H9 (cell line): ENCODE results near the gene CASK. TPM values are rescaled to one million over a fixed set of nuclear protein-coding genes. Genes with fewer than 3 reads are reported as not detected.

Experiments
- DNase-seq: peaks from one replicate; pipeline ENCODE4 v3.0.0-alpha.2; 2017
- H2AFZ ChIP-seq: one replicate; pipeline ENCODE4 v1.6.1; 2013; ENCODE audit warnings: mild to moderate bottlenecking, low read length, control low read depth, moderate library complexity
- H2AK5ac ChIP-seq: 2 replicates; pipeline ENCODE4 v1.6.1; 2013; ENCODE audit warnings: low read length, control low read depth, mixed read lengths; ENCODE audit not compliant: insufficient read length
- H2BK120ac ChIP-seq: one replicate; pipeline ENCODE4 v1.6.1; 2013; ENCODE audit warnings: low read depth, mild to moderate bottlenecking, low read length, control low read depth, inconsistent platforms; ENCODE audit not compliant: poor library complexity, severe bottlenecking
- H2BK12ac ChIP-seq: 2 replicates; pipeline ENCODE4 v1.6.1; 2013; ENCODE audit warnings: low read length, control low read depth, mixed read lengths, low read depth; ENCODE audit not compliant: insufficient read length
- H2BK15ac ChIP-seq: 2 replicates; pipeline ENCODE4 v1.6.1; 2013; ENCODE audit warnings: low read depth, low read length, control low read depth
- H2BK20ac ChIP-seq: one replicate; pipeline ENCODE4 v1.6.1; 2013; ENCODE audit warnings: low read depth, mild to moderate bottlenecking, low read length, control low read depth, inconsistent platforms; ENCODE audit not compliant: poor library complexity, severe bottlenecking
- H2BK5ac ChIP-seq: 2 replicates; pipeline ENCODE4 v1.6.1; 2013; ENCODE audit warnings: low read length, control low read depth, mixed read lengths; ENCODE audit not compliant: insufficient read length
- H3K14ac ChIP-seq: 2 replicates; pipeline ENCODE4 v1.6.1; 2013; ENCODE audit warnings: low read length, control low read depth; ENCODE audit not compliant: insufficient read depth
- H3K18ac ChIP-seq: 2 replicates; pipeline ENCODE4 v1.6.1; 2013; ENCODE audit warnings: low read depth, mild to moderate bottlenecking, mixed read lengths, low read length, control low read depth; ENCODE audit not compliant: insufficient read length
- H3K23ac ChIP-seq: 2 replicates; pipeline ENCODE4 v1.6.1; 2013; ENCODE audit warnings: low read length, control low read depth, mixed read lengths, low read depth; ENCODE audit not compliant: insufficient read length
- H3K23me2 ChIP-seq: 2 replicates; pipeline ENCODE4 v1.6.1; 2013; ENCODE audit warnings: low read depth, mild to moderate bottlenecking, mixed read lengths, low read length, control low read depth; ENCODE audit not compliant: insufficient read length, poor library complexity, severe bottlenecking
- H3K27ac ChIP-seq: 2 replicates; pipeline ENCODE4 v1.5.1; 2013; ENCODE audit warnings: low read length, control low read depth, mixed read lengths, low read depth; ENCODE audit not compliant: insufficient read length
- H3K27me3 ChIP-seq: 2 replicates; pipeline ENCODE4 v1.6.1; 2013; ENCODE audit warnings: low read length, control low read depth, inconsistent platforms; ENCODE audit not compliant: insufficient read depth
- H3K4ac ChIP-seq: 2 replicates; pipeline ENCODE4 v1.6.1; 2013; ENCODE audit warnings: low read depth, mild to moderate bottlenecking, control low read depth, inconsistent platforms, low read length, moderate library complexity
- H3K4me1 ChIP-seq: 2 replicates; pipeline ENCODE4 v1.6.1; 2013; ENCODE audit warnings: low read length, control low read depth, inconsistent platforms; ENCODE audit not compliant: insufficient read depth
- H3K4me2 ChIP-seq: 2 replicates; pipeline ENCODE4 v1.6.1; 2013; ENCODE audit warnings: low read length, control low read depth, mixed read lengths; ENCODE audit not compliant: insufficient read length, insufficient read depth
- H3K56ac ChIP-seq: 2 replicates; pipeline ENCODE4 v1.6.1; 2013; ENCODE audit warnings: low read depth, mild to moderate bottlenecking, mixed read lengths, low read length, control low read depth; ENCODE audit not compliant: insufficient read length
- H3K79me1 ChIP-seq: 2 replicates; pipeline ENCODE4 v1.6.1; 2013; ENCODE audit warnings: low read depth, mild to moderate bottlenecking, moderate library complexity, low read length, control low read depth, inconsistent platforms; ENCODE audit not compliant: insufficient read depth, poor library complexity, severe bottlenecking
- H3K79me2 ChIP-seq: 2 replicates; pipeline ENCODE4 v1.6.1; 2013; ENCODE audit warnings: low read length, control low read depth, inconsistent platforms; ENCODE audit not compliant: insufficient read depth
- H3K9ac ChIP-seq: 2 replicates; pipeline ENCODE4 v1.6.1; 2013; ENCODE audit warnings: low read length, control low read depth, mixed read lengths; ENCODE audit not compliant: insufficient read length; ENCODE audit errors: extremely low read depth
- H3K9me3 ChIP-seq: one replicate; pipeline ENCODE4 v1.6.1; 2013; ENCODE audit warnings: low read depth, low read length, inconsistent platforms; ENCODE audit not compliant: control insufficient read depth
- H3T11ph ChIP-seq: one replicate; pipeline ENCODE4 v1.6.1; 2013; ENCODE audit warnings: mild to moderate bottlenecking, low read length, control low read depth, inconsistent platforms
- H4K20me1 ChIP-seq: one replicate; pipeline ENCODE4 v1.6.1; 2013; ENCODE audit not compliant: control insufficient read depth, insufficient read length, insufficient read depth
- H4K5ac ChIP-seq: 2 replicates; pipeline ENCODE4 v1.6.1; 2013; ENCODE audit warnings: low read depth, mild to moderate bottlenecking, mixed read lengths, low read length, control low read depth; ENCODE audit not compliant: insufficient read length
- H4K8ac ChIP-seq: replicated peaks from 2 replicates; pipeline ENCODE4 v1.6.1; 2013; ENCODE audit warnings: low read length, control low read depth, mixed read lengths, low read depth; ENCODE audit not compliant: insufficient read length
- H4K91ac ChIP-seq: 2 replicates; pipeline ENCODE4 v1.6.1; 2013; ENCODE audit warnings: low read depth, mild to moderate bottlenecking, moderate library complexity, mixed read lengths, low read length, control low read depth; ENCODE audit not compliant: insufficient read length
- H3K27ac Mint-ChIP-seq, 3 experiments: 2 replicates in 2 of 3; 3 replicates in 1 of 3; pipeline ENCODE4 v1.8.0; 2020 to 2021; ENCODE audit warnings: mixed read lengths in 3 of 3, mild to moderate bottlenecking in 1 of 3, moderate library complexity in 1 of 3
- H3K27me3 Mint-ChIP-seq: 2 replicates; pipeline ENCODE4 v1.8.0; 2021; ENCODE audit warnings: low read depth, mild to moderate bottlenecking, moderate library complexity, mixed read lengths
- H3K36me3 Mint-ChIP-seq, 3 experiments: 2 replicates in 2 of 3; 3 replicates in 1 of 3; pipeline ENCODE4 v1.8.0; 2020 to 2021; ENCODE audit warnings: low read depth in 3 of 3, mixed read lengths in 3 of 3; ENCODE audit not compliant: insufficient read depth in 1 of 3
- H3K4me1 Mint-ChIP-seq, 2 experiments: 2 replicates each; pipeline ENCODE4 v1.8.0; 2020; ENCODE audit warnings: mixed read lengths in 2 of 2
- H3K4me3 Mint-ChIP-seq, 2 experiments: 2 replicates in 1 of 2; 3 replicates in 1 of 2; pipeline ENCODE4 v1.8.0; 2020 to 2021; ENCODE audit warnings: mild to moderate bottlenecking in 2 of 2, mixed read lengths in 2 of 2, moderate library complexity in 1 of 2
- H3K9me3 Mint-ChIP-seq, 2 experiments: 2 replicates in 1 of 2; 3 replicates in 1 of 2; pipeline ENCODE4 v1.8.0; 2020; ENCODE audit warnings: mild to moderate bottlenecking in 2 of 2, mixed read lengths in 2 of 2, moderate library complexity in 1 of 2
- WGBS: extraction: QIAGEN DNeasy Blood & Tissue Kit; methylation state at CpG from one replicate; pipeline ENCODE4 v1.1.7; 2013; ENCODE audit warnings: missing lambda C conversion rate, low lambda C conversion rate, mixed read lengths; ENCODE audit not compliant: insufficient read length; ENCODE audit errors: extremely low coverage; 5-methylcytosine and 5-hydroxymethylcytosine counted together
- total RNA-seq: library from RNA; stranded (reverse); gene quantifications from 2 replicates; pipeline ENCODE4 v1.2.1, GENCODE V29; 2021
- TF ChIP-seq, protein P1 (sequence below): fragments of 200-600 bp; sonication (generic); conservative IDR thresholded peaks from 3 replicates; pipeline ENCODE4 v1.8.0; 2021; ENCODE audit warnings: antibody characterized with exemption, mild to moderate bottlenecking

CASK gene
- total RNA-seq, 1 experiment from 2014 or later, result 44.1 TPM

DNA sequence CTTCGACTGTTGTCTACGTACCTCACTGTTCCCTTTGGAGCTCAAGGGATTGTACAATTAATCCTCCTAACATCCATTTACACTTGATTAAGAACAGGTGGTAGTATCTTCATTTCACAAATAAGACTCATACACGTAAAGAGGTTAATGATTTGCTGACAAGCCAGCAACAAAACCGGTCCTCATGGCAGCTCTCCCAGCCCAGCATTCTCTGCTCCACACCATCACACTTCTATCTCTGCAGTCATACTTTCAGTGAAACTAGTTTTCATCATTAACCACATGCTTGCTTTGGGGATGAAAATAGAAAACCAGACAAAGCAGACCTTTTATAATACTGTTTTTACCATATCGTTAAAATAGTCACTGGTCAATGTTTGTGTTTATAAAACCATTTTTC lies 28.7 kb upstream of the CASK start:
- Histone ChIP-seq H4K20me1 (no peaks in the 10 kb centered on the region), H3K9ac (no peak overlapping the region), H3K79me2 (no peaks in the 10 kb centered on the region), H3T11ph (no peak overlapping the region), H3K27me3 (no peaks in the 10 kb centered on the region), H3K4me1 (peaks cover 3% of the 10 kb centered on the region; the same call in 1 of the 2 replicates), H3K14ac (no peak overlapping the region), H3K18ac (no peak overlapping the region), H2BK20ac (no peak overlapping the region), H4K5ac (no peak overlapping the region), H3K56ac (no peak overlapping the region), H2BK15ac (no peak overlapping the region), H3K23ac (no peak overlapping the region), H3K4ac (no peak overlapping the region), H3K79me1 (no peaks in the 10 kb centered on the region), H3K9me3 (no peaks in the 10 kb centered on the region), H2BK120ac (no peak overlapping the region), H3K23me2 (no peaks in the 10 kb centered on the region), H4K91ac (no peak overlapping the region), H4K8ac (no peak overlapping the region), H3K4me2 (no peak overlapping the region), H2AK5ac (no peak overlapping the region), H2AFZ (no peak overlapping the region), H2BK12ac (no peak overlapping the region), H2BK5ac (no peak overlapping the region), H3K27ac (no peak overlapping the region)
- no CpG with 5 or more reads among the region's 5 CpGs for WGBS
- H3K27ac Mint-ChIP-seq, result no peak overlapping the region
- no peaks in the 10 kb centered on the region for H3K36me3 Mint-ChIP-seq
- peaks cover 4 to 5% of the 10 kb centered on the region in 2 experiments for H3K4me1 Mint-ChIP-seq
- H3K9me3 Mint-ChIP-seq, result peaks cover 25 to 34% of the 10 kb centered on the region in 2 experiments
- DNase-seq, result no peak
- TF ChIP-seq, protein P1, sequence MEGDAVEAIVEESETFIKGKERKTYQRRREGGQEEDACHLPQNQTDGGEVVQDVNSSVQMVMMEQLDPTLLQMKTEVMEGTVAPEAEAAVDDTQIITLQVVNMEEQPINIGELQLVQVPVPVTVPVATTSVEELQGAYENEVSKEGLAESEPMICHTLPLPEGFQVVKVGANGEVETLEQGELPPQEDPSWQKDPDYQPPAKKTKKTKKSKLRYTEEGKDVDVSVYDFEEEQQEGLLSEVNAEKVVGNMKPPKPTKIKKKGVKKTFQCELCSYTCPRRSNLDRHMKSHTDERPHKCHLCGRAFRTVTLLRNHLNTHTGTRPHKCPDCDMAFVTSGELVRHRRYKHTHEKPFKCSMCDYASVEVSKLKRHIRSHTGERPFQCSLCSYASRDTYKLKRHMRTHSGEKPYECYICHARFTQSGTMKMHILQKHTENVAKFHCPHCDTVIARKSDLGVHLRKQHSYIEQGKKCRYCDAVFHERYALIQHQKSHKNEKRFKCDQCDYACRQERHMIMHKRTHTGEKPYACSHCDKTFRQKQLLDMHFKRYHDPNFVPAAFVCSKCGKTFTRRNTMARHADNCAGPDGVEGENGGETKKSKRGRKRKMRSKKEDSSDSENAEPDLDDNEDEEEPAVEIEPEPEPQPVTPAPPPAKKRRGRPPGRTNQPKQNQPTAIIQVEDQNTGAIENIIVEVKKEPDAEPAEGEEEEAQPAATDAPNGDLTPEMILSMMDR, result no peak
- H3K27me3 Mint-ChIP-seq, result no peaks in the 10 kb centered on the region
- no peak overlapping the region for H3K4me3 Mint-ChIP-seq
